AG04450 (cell line): Measurements from ENCODE around the gene SDC3. TPM values are rescaled to one million over a fixed set of nuclear protein-coding genes. Genes with fewer than 3 reads are reported as not detected.

Experiments
- CTCF ChIA-PET: fragments of 300-600, 350-600 bp; formaldehyde crosslinking; extraction: SDS; loops from one replicate; lab custom pipeline; 2022; ENCODE audit warnings: antibody characterized with exemption, inconsistent platforms; lab: Charles Lee
- POLR2A ChIA-PET: fragments of 350-600 bp; formaldehyde crosslinking; extraction: SDS; loops from one replicate; lab custom pipeline; 2021; ENCODE audit warnings: antibody characterized with exemption, inconsistent platforms; lab: Yijun Ruan, JAX
- DNase-seq: peaks from one replicate; pipeline ENCODE4 v3.0.0-alpha.2; 2011; ENCODE audit warnings: low read depth, low spot score
- H3K27ac ChIP-seq: one replicate; pipeline ENCODE4 v1.5.1; 2012; ENCODE audit warnings: low read depth, low read length, control low read depth
- H3K27me3 ChIP-seq: one replicate; pipeline ENCODE4 v1.6.0; 2012; ENCODE audit warnings: low read length; ENCODE audit not compliant: control insufficient read depth, insufficient read depth
- H3K4me3 ChIP-seq: 2 replicates; pipeline ENCODE4 v1.5.1; 2011; ENCODE audit warnings: mild to moderate bottlenecking, low read depth, low read length, control low read depth
- H3K9me3 ChIP-seq: 2 replicates; pipeline ENCODE4 v1.5.1; 2012; ENCODE audit warnings: low read length; ENCODE audit not compliant: control insufficient read depth, insufficient read depth
- polyA plus RNA-seq: library from polyadenylated mRNA; depleted of rRNA; stranded (reverse); fragments of >200 nt; gene quantifications from 2 replicates; pipeline ENCODE4 v1.2.3, GENCODE V29; 2011
- TF ChIP-seq, protein P1 (sequence below): IDR thresholded peaks from 2 replicates; pipeline ENCODE4 v1.5.1; 2011; ENCODE audit warnings: low read depth, low read length, control low read depth, inconsistent platforms

SDC3 gene
- polyA plus RNA-seq, 1 experiment: 21.7 TPM

DNA sequence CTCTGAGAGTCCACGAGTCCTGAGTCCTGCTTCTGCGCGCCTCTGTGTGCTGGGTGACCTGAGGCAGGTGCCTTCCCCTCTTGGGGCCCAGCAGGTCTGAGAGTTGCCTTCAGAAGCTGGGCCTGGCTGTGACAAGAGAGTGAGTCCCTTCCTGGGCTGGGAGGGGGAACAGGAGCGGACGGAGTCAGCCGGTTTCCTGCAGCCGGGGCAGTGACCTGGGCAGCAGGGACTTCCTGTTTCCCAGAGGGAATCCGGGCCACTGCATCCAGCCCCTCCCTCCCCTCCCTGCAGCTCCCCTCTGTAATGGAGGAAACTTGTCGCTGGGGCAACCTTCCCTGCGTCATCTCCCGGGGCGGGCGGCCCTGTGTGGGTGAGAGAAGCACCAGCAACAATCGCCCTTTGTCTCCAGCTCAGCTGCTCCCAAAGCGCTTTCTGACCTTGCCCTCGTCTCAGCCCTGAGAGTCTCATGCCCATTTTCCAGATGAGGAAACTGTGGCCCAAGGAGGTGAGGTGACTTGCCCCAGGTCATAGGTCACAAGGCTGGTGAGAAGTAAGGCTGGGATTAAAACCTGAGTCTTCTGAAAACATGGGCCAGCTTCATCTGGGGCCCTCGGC is 61.1 kb downstream of the SDC3 start:
- ChIA-PET CTCF (interaction anchor here (0.8 to 2.6 kb wide), 5 partner anchors 11 to 128 kb away, joined by 3 to 22 read pairs (median 5); no protein-coding TSS in a partner anchor), POLR2A (interaction anchor here (0.5 to 1.1 kb wide), 2 partner anchors 23 to 1932 kb away, joined by 3 to 4 read pairs; no protein-coding TSS in a partner anchor)
- no peaks in the 10 kb centered on the region for H3K9me3 ChIP-seq
- peaks cover 4% of the 10 kb centered on the region for H3K27me3 ChIP-seq
- TF ChIP-seq, protein P1, sequence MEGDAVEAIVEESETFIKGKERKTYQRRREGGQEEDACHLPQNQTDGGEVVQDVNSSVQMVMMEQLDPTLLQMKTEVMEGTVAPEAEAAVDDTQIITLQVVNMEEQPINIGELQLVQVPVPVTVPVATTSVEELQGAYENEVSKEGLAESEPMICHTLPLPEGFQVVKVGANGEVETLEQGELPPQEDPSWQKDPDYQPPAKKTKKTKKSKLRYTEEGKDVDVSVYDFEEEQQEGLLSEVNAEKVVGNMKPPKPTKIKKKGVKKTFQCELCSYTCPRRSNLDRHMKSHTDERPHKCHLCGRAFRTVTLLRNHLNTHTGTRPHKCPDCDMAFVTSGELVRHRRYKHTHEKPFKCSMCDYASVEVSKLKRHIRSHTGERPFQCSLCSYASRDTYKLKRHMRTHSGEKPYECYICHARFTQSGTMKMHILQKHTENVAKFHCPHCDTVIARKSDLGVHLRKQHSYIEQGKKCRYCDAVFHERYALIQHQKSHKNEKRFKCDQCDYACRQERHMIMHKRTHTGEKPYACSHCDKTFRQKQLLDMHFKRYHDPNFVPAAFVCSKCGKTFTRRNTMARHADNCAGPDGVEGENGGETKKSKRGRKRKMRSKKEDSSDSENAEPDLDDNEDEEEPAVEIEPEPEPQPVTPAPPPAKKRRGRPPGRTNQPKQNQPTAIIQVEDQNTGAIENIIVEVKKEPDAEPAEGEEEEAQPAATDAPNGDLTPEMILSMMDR: no peak
- H3K27ac ChIP-seq: peak overlapping the region; percentile 47
- no peak overlapping the region for H3K4me3 ChIP-seq
- DNase-seq: peak; percentile 50

DNA sequence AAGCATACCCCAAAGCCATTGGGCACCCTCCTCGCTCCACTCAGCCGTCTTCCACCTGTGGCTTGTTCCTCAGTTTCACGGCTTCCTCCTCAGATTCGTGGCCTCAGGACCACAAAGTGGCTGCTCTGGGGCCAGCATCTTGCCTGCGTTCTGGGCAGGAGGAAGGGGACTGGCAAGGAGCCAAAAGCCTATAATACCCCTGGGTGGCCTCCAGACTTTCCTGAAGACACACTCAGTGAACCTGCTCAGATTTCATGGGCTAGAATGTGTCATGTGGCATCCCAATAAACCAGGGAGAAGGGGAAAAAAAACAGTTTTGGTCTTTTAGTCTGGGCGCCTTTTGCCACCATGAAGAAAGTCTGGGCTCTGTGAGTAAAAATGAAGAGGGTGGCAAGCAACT is 62.0 kb downstream of the SDC3 start:
- Histone ChIP-seq H3K9me3 (no peaks in the 10 kb centered on the region), H3K4me3 (no peak overlapping the region), H3K27me3 (peaks cover 4% of the 10 kb centered on the region), H3K27ac (no peak overlapping the region)
- TF ChIP-seq, protein P1: no peak
- POLR2A ChIA-PET: interaction anchor here (1.1 kb wide), 1 partner anchor 22 kb away, joined by 4 read pairs; no protein-coding TSS in a partner anchor
- CTCF ChIA-PET: interaction anchor here (0.8 to 2.6 kb wide), 4 partner anchors 9 to 64 kb away, joined by 3 to 22 read pairs (median 6); no protein-coding TSS in a partner anchor
- DNase-seq: no peak

DNA sequence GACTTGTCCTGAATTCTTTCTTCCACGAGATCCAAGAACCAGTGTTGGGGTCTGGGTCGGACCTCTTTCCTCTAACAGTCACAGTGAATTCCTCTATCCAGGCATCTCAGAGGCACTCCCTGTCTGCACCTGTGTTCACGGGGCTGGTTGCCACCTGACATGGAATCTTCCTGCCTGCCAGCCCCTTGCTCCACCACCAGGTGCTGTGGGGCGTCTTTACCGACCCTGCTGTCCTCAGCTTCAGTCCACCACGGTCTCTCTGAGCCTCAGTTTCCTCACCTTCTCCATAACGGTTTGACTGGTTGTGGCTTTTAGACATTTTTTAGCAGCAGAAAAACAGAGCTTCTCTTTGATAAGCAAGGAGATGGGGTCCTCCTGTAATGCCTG is 62.7 kb downstream of the SDC3 start:
- no peak for DNase-seq
- H3K9me3 ChIP-seq: no peaks in the 10 kb centered on the region
- no peak overlapping the region for H3K27ac ChIP-seq
- POLR2A ChIA-PET: no interaction called here
- H3K4me3 ChIP-seq: no peak overlapping the region
- peaks cover 4% of the 10 kb centered on the region for H3K27me3 ChIP-seq
- CTCF ChIA-PET: interaction anchor here (0.5 to 2.4 kb wide), 4 partner anchors 8 to 1708 kb away, joined by 3 to 7 read pairs (median 4); no protein-coding TSS in a partner anchor
- TF ChIP-seq, protein P1: no peak

DNA sequence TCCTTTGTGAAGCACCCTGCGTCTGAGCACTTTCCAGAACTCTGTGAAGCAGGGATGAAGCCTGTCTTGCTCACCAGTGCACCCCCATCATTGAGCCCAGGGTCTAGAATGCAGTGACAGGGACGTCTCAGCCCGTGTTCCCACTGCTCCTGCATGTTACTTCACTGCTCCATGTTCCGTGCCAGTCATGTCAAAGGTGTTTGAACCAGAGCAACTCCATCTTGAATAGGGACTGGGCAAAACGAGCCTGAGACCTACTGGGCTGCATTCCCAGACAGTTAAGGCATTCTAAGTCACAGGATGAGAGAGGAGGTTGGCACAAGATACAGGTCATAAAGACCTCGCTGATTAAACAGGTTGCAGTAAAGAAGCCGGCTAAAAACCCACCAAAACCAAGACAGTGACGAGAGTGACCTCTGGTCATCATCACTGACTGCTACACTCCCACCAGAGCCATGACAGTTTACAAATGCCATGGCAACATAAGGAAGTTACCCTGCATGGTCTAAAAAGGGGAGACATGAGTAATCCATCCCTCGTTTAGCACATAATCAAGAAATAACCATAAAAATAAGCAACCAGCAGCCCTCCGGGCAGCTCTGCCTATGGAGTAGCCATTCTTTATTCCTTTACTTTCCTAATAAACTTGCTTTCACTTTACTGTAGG is 63.2 kb downstream of the SDC3 start:
- DNase-seq: no peak
- TF ChIP-seq, protein P1: no peak
- ChIA-PET CTCF (interaction anchor here (0.5 to 1.0 kb wide), 3 partner anchors 7 to 1708 kb away, joined by 3 to 5 read pairs (median 4); no protein-coding TSS in a partner anchor), POLR2A (no interaction called here)
- Histone ChIP-seq H3K9me3 (no peaks in the 10 kb centered on the region), H3K4me3 (no peak overlapping the region), H3K27me3 (peaks cover 4% of the 10 kb centered on the region), H3K27ac (no peak overlapping the region)

DNA sequence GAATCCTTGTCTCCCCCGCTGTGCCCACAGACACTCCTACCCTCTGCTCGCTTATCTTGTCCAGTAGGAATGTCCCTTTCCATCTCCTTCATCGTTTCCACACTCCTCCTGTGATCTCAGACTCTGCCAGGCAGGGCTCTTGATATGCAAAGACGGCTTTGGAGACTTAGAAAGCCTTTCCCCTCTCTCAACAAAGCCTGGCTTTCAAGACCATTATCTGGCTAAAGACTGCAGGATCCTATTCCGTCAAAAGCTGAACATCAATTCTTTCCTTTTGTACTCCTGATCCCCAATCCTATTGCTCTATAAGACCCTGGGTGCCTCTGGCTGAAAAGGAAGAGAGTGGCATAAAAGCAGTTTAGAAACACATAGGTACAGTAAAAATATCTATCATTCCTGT is 63.9 kb downstream of the SDC3 start:
- POLR2A ChIA-PET: no interaction called here
- CTCF ChIA-PET: no interaction called here
- TF ChIP-seq, protein P1: no peak

More for the DNA sequence above, 63.9 kb downstream of the SDC3 start:
- H3K4me3 ChIP-seq: no peak overlapping the region
- no peak for DNase-seq
- H3K9me3 ChIP-seq: no peaks in the 10 kb centered on the region
- no peak overlapping the region for H3K27ac ChIP-seq
- H3K27me3 ChIP-seq: peaks cover 5% of the 10 kb centered on the region
